Stimulated activated CD4-positive, alpha-beta T cell treated with anti-CD3 and anti-CD28 coated beads, TNF-alpha, amount 100 ng/mL, for 24 hours (primary cell): ENCODE results near the gene TSPAN32.
"Not testable (repeated sequence)": the region's sequence is repeated elsewhere in the genome, so short reads cannot be mapped to it uniquely, and the experiment has no call there.

ENCODE experiments used
- DNase-seq, 3 experiments: peaks; one replicate each; pipeline ENCODE4 v3.0.0-alpha.2; 2020; ENCODE audit warnings: low read depth in 3 of 3

TSPAN32 gene

DNA sequence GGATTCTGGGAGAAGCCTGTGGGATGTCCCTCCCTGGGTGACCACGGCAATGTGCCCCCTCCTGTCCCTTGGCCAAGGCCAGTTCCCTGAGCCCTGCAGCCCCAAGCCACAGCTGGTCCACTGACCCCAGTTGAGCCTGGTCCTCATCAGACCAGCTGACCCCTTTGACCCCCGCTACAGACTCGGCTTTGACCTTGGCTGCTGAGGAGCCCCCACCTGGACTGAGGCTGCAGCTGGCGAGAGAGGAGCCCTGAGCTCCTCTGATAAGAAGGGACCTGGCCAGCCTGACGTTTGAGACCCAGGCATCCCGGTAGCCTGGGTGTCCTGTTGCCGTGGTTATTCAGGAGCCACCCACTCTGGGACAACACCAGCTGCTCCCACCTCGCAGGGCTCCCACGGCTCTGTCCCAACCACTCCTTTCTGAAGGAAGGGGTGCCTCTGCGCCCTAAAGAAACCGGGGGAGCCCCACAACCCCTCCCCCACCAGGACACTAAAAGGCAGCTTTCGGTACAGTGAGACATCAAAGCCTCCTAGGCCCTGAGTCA is 34.4 kb upstream of the TSPAN32 start:
- no peak for DNase-seq

GRCh38 chr11:2267851-2268728 is 33.7 kb upstream of the TSPAN32 start:
- no peak for DNase-seq

- DNase-seq: peak; percentile 68 to 85 (median 76)
Measured at GRCh38 chr11:2268729-2269600, 32.8 kb upstream of the TSPAN32 start.

- peak in 1 of 3 experiments; percentile 34 for DNase-seq
Measured at GRCh38 chr11:2269601-2270321, 32.1 kb upstream of the TSPAN32 start.

GRCh38 chr11:2270322-2271076 is 31.3 kb upstream of the TSPAN32 start, which contains the start of gene ASCL2:
Gene ASCL2, minus strand, starts transcription at chr11:2270588. Its CDS starts 256 bp downstream, at chr11:2270332.
- no peak for DNase-seq

GRCh38 chr11:2271077-2271326 is 30.8 kb upstream of the TSPAN32 start:
- peak in 1 of 3 experiments; percentile 44 for DNase-seq

DNA sequence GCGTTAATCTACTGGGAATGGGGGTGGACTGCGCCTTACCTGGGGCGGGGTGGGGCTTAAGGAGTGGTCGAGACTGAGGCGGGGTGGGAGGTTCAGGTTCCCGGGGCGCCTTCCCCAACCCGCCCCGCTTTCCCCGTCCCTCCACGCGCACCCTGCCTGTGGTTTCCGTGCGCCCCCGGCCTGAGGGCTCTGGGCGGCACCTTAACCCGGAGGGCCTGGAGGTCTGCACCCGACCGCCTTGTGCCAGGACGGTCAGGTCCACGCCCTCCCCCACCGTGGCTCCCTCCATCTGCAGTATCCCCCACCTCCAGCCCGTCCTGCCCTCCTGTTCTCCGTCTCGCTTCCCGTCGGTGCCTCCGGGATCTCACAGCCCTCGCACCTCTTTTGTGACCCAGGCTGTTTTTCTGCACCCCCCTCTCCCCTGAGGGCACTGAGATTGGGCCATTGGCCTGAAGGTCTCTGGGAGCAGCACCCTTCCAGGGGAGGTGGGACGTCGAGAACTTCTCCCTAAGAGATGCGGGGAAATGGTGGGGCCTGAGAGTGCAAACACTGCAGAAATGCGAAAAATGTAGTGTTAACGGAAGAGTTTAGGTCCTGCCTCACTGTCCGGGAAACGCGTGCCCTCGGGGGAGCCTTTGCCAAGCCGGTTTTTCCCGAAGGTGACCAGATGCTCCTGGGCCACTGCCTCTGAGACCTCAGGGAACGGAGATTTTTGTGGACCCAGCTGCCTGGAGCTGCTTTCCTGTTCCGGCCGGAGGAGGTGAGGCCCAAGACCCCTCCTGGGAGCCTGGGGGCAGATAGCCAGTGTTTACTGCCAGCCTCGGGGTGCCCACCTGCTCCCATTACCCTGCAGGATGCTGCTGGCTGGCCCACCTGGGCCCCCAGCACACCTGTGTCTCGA is 30.2 kb upstream of the TSPAN32 start:
- DNase-seq: no peak

GRCh38 chr11:2272228-2272945 is 29.4 kb upstream of the TSPAN32 start:
- DNase-seq: no peak

GRCh38 chr11:2272946-2273280 is 28.9 kb upstream of the TSPAN32 start:
- DNase-seq: no peak

DNA sequence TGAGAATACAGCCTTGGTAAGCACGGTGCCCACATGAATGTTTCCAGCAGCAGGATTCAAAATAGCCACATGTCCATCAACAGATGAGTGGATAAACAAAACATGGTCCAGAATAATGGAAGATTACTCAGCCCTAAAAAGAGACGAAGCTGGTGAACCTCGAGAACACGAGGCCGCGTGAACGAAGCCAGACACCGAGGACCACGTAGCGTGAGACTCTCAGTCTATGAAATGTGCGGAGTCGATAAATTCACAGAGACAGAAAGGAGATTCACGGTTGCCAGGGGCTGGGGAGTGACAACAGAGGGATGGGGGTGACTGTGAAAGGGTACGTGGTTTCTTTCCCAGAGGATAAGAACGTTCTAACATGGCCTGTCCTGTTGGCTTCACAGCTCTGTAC is 28.5 kb upstream of the TSPAN32 start:
- DNase-seq: no peak

DNA sequence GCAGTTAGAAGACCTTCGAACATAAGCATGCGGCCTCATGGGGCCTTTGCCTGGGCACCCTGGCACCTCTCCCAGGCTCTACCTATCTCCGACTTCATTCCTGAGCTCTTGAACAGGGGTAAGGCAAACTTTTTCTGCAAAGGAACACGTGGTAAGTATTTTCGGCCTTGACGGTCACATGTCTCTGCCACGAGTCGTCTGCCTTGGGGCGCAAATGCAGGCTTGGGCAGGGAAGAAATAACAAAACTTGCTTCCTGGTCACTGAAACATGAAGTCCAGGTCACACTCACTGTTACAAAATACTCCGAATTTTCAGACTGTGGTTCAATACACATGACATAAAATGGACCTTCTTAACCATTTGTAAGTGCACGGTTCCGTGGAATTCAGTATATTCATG is 28.0 kb upstream of the TSPAN32 start:
- no peak for DNase-seq

- DNase-seq: no peak
Measured at GRCh38 chr11:2275334-2276279, 26.2 kb upstream of the TSPAN32 start.

DNA sequence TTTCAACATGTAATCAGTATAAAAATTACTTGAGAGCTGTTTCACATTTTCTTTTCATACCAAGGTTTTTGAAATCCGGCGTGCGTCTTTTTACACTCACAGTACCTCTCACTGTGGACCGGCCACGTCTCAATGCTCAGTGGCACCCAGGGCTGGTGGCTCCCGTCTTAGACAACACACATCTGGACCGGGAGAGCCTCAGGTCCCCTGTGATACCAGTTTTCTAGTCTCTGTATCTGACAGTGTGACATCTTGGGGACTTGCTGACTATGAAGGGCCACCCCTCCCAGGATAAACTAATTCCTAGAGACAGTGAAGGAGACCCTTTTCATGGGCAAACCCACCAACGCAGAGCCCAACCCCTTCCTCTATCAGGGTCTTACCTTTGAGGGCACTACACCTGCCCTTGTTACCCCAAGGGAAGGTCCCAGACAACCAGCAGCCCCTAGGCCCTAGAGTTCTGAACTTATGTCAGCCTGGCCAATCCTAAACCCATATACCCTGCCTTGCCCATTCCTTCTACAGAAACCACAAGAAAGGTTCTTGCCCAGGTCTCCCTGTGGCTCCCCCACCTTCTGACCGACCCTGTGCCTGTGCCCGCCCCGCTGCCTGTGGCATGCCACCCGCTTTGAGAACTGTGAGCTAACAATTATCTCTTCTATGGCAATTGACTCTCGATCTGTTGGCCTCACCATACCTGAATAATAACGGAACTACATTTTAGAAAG is 25.4 kb upstream of the TSPAN32 start:
- no peak for DNase-seq

DNA sequence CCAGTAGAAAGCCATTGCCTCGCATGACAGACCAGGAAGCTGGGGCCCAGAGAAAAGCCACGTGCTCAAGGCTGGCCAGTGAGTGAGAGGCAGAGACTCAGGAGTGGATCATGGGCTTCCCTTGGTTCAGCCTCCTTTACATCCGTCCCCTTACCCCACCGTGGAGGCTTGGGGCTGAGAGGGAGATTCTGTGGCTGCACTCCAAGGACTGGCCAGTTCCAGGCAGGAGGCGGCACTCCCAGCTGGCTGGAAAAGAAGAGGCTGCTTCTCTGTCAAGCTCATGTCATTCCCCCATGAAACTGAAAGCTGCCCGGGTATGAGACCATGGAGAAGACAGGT is 24.8 kb upstream of the TSPAN32 start:
- no peak for DNase-seq

DNA sequence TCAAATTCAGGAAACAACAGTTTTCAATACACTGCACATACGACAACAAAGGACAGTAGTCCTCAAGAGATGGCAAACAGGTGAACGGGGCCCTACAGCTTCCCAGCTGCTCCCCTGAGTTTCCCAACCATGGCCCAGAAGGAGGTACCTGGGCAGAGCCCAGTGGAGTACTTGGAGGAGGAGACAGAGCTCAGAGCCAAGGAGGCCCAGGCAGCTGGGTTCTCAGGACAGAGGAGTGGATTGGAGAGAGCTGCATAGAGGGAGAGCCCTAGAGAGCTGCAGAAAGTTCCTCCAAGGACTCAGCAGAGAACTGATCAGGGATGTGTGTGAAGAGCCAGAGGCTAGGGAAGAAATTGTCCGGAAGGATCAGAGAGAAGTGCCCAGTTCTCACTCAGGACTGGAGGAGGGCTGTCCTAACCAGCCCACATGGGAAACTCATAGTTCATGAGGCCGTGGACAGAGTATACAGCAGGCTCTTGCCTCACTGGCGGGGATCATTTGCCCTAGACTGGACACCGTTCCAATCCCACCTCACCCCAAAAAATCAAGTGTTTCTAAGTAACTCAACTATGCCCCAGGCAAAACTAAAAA is 23.8 kb upstream of the TSPAN32 start:
- DNase-seq: no peak

DNA sequence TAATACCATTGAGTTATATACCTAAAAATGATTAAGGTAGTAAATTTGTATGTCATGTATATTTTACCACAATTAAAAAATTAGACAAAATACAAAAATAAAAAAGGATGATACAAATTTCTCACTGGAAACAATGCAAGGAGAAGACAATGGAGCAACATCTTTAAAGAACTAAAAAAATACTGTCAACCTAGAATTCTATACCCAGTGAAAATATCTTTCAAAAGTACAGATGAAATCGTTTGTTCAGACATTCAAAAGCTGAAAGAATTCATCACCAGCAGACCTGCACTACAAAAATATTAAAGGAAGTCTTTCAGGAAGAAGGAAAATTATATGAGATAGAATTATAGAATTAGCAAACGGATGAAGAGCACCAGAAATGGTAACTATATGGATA is 21.6 kb upstream of the TSPAN32 start:
- DNase-seq: no peak

DNA sequence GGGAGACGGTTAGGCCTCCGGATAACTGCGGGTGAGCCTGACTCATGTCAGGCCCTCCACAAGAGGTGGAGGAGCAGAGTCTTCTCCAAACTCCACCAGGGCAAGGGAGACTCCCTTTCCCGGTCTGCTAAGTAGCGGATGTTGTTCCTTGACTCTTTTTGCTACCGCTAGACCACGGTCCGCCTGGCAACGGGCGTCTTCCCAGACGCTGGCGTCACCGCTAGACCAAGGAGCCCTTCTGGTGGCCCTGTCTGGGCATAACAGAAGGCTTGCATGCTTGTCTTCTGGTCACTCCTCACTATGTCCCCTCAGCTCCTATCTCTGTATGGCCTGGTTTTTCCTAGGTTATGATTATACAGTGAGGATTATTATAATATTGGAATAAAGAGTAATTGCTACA is 15.5 kb upstream of the TSPAN32 start:
- DNase-seq: not testable (repeated sequence)

GRCh38 chr11:2287091-2287490 is 14.7 kb upstream of the TSPAN32 start:
- no peak for DNase-seq
